ENCODE results near the gene CBX1. TPM values are rescaled to one million over a fixed set of nuclear protein-coding genes. Genes with fewer than 3 reads are reported as not detected.

The CBX1 gene
- polyA plus RNA-seq, 1 experiment, result 68.2 TPM

- Histone ChIP-seq H3K27me3 (ENCODE audit: control insufficient read depth, insufficient read depth, low read length) (no peaks in the 10 kb centered on the region), H3K27ac (ENCODE audit: low read depth, low read length) (no peak overlapping the region), H3K4me3 (ENCODE audit: low read depth, low read length) (no peak overlapping the region), H3K9me3 (ENCODE audit: control insufficient read depth, insufficient read depth, low read length) (no peaks in the 10 kb centered on the region)
- POLR2A ChIA-PET, result interaction anchor here (0.6 to 1.0 kb wide), 5 partner anchors 18 to 101 kb away, joined by 3 to 6 read pairs (median 3); partner anchors contain the start of gene NFE2L1
- CTCF ChIA-PET, result interaction anchor here (0.8 to 1.3 kb wide), 4 partner anchors 37 to 67 kb away, joined by 3 to 5 read pairs (median 4); no protein-coding TSS in a partner anchor
- no peak for DNase-seq (ENCODE audit: low read depth, low spot score)
- TF ChIP-seq CTCF (IDR thresholded peaks at IDR 0.05; ENCODE audit: low read depth, low read length), result no peak
Observed at GRCh38 chr17:48030531-48030930, 70.7 kb downstream of the CBX1 start.

DNA sequence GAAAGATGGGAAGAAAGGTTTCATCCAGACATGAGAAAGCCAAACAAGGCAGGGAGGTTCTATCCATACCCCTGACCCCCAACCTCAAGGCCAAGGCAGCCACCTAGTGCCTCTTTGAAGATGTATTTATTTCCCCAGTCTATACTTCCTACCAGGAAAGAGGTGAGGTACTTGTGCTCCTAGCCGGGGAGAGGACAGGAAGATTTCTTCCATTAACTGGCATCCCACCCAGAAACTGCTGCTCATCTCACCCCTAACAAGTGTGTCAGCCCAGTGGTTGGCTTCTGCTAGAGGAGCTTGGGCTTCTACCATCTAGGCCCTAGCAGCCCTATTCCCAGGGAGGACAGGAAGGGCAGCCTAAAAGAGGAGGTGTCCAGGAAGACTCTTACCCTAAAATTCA lies 72.5 kb downstream of the CBX1 start:
- H3K4me3 ChIP-seq (ENCODE audit: low read depth, low read length), result no peak overlapping the region
- POLR2A ChIA-PET, result no interaction called here
- CTCF ChIA-PET, result interaction anchor here (1.4 kb wide), 1 partner anchor 52 kb away, joined by 3 read pairs; no protein-coding TSS in a partner anchor

GRCh38 chr17:48027322-48027981 lies 73.8 kb downstream of the CBX1 start:
- CTCF ChIA-PET, result interaction anchor here (0.8 to 3.4 kb wide), 15 partner anchors 8 to 591 kb away, joined by 3 to 82 read pairs (median 18); partner anchors contain the start of genes CBX1 and NFE2L1
- Histone ChIP-seq H3K9me3 (ENCODE audit: control insufficient read depth, insufficient read depth, low read length) (no peaks in the 10 kb centered on the region; the same call in 1 of the 2 replicates), H3K4me3 (ENCODE audit: low read depth, low read length) (no peak overlapping the region), H3K27ac (ENCODE audit: low read depth, low read length) (no peak overlapping the region), H3K27me3 (ENCODE audit: control insufficient read depth, insufficient read depth, low read length) (no peaks in the 10 kb centered on the region)
- DNase-seq (ENCODE audit: low read depth, low spot score), result no peak
- TF ChIP-seq CTCF (IDR thresholded peaks at IDR 0.05; ENCODE audit: low read depth, low read length), result no peak
- POLR2A ChIA-PET, result interaction anchor here (0.9 to 2.5 kb wide), 4 partner anchors 9 to 80 kb away, joined by 4 to 9 read pairs (median 4); partner anchors contain the start of genes CBX1, COPZ2, NFE2L1 and SNX11

More for the DNA sequence above, 72.5 kb downstream of the CBX1 start:
- Histone ChIP-seq H3K9me3 (ENCODE audit: control insufficient read depth, insufficient read depth, low read length) (no peaks in the 10 kb centered on the region), H3K27ac (ENCODE audit: low read depth, low read length) (no peak overlapping the region), H3K27me3 (ENCODE audit: control insufficient read depth, insufficient read depth, low read length) (no peaks in the 10 kb centered on the region)
- DNase-seq (ENCODE audit: low read depth, low spot score), result no peak
- TF ChIP-seq CTCF (IDR thresholded peaks at IDR 0.05; ENCODE audit: low read depth, low read length), result no peak

- Histone ChIP-seq H3K27ac (ENCODE audit: low read depth, low read length) (peak overlapping the region; percentile 39), H3K4me3 (ENCODE audit: low read depth, low read length) (no peak overlapping the region), H3K9me3 (ENCODE audit: control insufficient read depth, insufficient read depth, low read length) (no peaks in the 10 kb centered on the region; the same call in 1 of the 2 replicates), H3K27me3 (ENCODE audit: control insufficient read depth, insufficient read depth, low read length) (no peaks in the 10 kb centered on the region)
- TF ChIP-seq CTCF (IDR thresholded peaks at IDR 0.05; ENCODE audit: low read depth, low read length), result peak; percentile 96
- ChIA-PET POLR2A (interaction anchor here (0.6 to 2.5 kb wide), 6 partner anchors 10 to 99 kb away, joined by 4 to 22 read pairs (median 5); partner anchors contain the start of genes CBX1, COPZ2, NFE2L1 and SNX11), CTCF (interaction anchor here (0.6 to 3.4 kb wide), 24 partner anchors 8 to 591 kb away, joined by 3 to 82 read pairs (median 8); partner anchors contain the start of genes CBX1, NFE2L1 and SNX11)
- peak; percentile 71 for DNase-seq (ENCODE audit: low read depth, low spot score)
Observed at GRCh38 chr17:48026502-48027321, 74.6 kb downstream of the CBX1 start.

Data from AG04450 (cell line).